22Rv1 (cell line): ENCODE results near the gene CALHM4.

ENCODE experiments used
- ZFX ChIP-seq: fragments of 450-650 bp; IDR thresholded peaks from 2 replicates; pipeline ENCODE4 v1.6.1; 2017; ENCODE audit warnings: antibody characterized with exemption, borderline replicate concordance
- TF ChIP-seq, protein P1 (sequence below): fragments of 450-650 bp; IDR thresholded peaks from 2 replicates; pipeline ENCODE4 v1.5.1; 2017; ENCODE audit warnings: mild to moderate bottlenecking

DNA sequence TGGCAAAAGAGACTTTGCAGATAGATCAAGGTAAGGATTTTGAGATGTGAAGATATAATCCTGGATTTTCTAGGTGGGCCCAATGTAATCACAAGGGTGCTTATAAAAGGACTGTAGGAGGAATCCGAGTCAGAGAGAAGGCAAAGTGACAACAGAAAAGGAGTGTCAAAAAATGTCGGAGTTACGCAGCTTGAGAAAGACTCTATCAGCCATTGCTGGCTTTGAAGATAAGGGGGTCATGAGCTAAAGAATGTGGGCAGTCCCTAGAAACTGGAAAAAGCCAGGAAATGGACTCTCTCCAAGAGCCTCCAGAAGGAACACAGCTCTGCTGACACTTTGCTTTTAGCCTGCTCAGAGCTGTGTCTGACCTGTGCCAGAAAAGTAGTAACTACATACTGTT lies 9.1 kb downstream of the CALHM4 start:
- TF ChIP-seq, protein P1, sequence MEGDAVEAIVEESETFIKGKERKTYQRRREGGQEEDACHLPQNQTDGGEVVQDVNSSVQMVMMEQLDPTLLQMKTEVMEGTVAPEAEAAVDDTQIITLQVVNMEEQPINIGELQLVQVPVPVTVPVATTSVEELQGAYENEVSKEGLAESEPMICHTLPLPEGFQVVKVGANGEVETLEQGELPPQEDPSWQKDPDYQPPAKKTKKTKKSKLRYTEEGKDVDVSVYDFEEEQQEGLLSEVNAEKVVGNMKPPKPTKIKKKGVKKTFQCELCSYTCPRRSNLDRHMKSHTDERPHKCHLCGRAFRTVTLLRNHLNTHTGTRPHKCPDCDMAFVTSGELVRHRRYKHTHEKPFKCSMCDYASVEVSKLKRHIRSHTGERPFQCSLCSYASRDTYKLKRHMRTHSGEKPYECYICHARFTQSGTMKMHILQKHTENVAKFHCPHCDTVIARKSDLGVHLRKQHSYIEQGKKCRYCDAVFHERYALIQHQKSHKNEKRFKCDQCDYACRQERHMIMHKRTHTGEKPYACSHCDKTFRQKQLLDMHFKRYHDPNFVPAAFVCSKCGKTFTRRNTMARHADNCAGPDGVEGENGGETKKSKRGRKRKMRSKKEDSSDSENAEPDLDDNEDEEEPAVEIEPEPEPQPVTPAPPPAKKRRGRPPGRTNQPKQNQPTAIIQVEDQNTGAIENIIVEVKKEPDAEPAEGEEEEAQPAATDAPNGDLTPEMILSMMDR = no peak
- TF ChIP-seq ZFX = no peak
